Activated CD4-positive, alpha-beta memory T cell treated with anti-CD3 and anti-CD28 coated beads, Interleukin-2, amount 10 ng/mL, durations not matched to agents 7 days and 5 days (primary cell): Measurements from ENCODE around the gene NKX2-4. TPM values are rescaled to one million over a fixed set of nuclear protein-coding genes. Genes with fewer than 3 reads are reported as not detected.
"Not testable (repeated sequence)": the region's sequence is repeated elsewhere in the genome, so short reads cannot be mapped to it uniquely, and the experiment has no call there.

Experiments used
- CTCF ChIA-PET: fragments of 350-600 bp; sonication (Branson Sonifier 250); formaldehyde crosslinking; loops from one replicate; lab custom pipeline; 2021; ENCODE audit warnings: antibody characterized with exemption, inconsistent platforms; lab: Charles Lee
- POLR2A ChIA-PET: fragments of 350-600 bp; sonication (Branson Sonifier 250); formaldehyde crosslinking; loops from one replicate; lab custom pipeline; 2021; ENCODE audit warnings: antibody characterized with exemption; lab: Charles Lee
- DNase-seq: peaks from one replicate; pipeline ENCODE4 v3.0.0-alpha.2; 2020
- H3K27ac Mint-ChIP-seq: one replicate; pipeline ENCODE4 v1.8.0; 2021; ENCODE audit warnings: mild to moderate bottlenecking, mixed read lengths
- H3K27me3 Mint-ChIP-seq: one replicate; pipeline ENCODE4 v1.8.0; 2021; ENCODE audit warnings: mixed read lengths
- H3K36me3 Mint-ChIP-seq: one replicate; pipeline ENCODE4 v1.8.0; 2021; ENCODE audit warnings: low read depth, mixed read lengths
- H3K4me1 Mint-ChIP-seq: one replicate; pipeline ENCODE4 v1.8.0; 2021; ENCODE audit warnings: mixed read lengths
- H3K4me3 Mint-ChIP-seq: one replicate; pipeline ENCODE4 v1.8.0; 2021; ENCODE audit warnings: mild to moderate bottlenecking, mixed read lengths
- H3K9me3 Mint-ChIP-seq: one replicate; pipeline ENCODE4 v1.8.0; 2021; ENCODE audit warnings: mixed read lengths
- total RNA-seq, 2 experiments: library from RNA; stranded (reverse); gene quantifications; one replicate each; pipeline ENCODE4 v1.2.3, GENCODE V29; 2021

The NKX2-4 gene
- not detected for total RNA-seq

- peaks cover 75% of the 10 kb centered on the region for H3K27me3 Mint-ChIP-seq
- H3K4me1 Mint-ChIP-seq: peaks cover 19% of the 10 kb centered on the region
- ChIA-PET CTCF (no interaction called here), POLR2A (no interaction called here)
- no peaks in the 10 kb centered on the region for H3K9me3 Mint-ChIP-seq
- H3K27ac Mint-ChIP-seq: no peak within 1 kb of the TSS
- peaks cover 4% of the 10 kb centered on the region for H3K36me3 Mint-ChIP-seq
- DNase-seq: no peak
- H3K4me3 Mint-ChIP-seq: peak within 1 kb of the TSS; percentile 52
Measured at GRCh38 chr20:21397341-21398108, at the start of gene NKX2-4. Gene NKX2-4 (minus strand): TSS chr20:21397526. CDS start chr20:21397399, 127 bp downstream.

- ChIA-PET POLR2A (no interaction called here), CTCF (interaction anchor here (0.9 kb wide), 1 partner anchor 202 kb away, joined by 3 read pairs; no protein-coding TSS in a partner anchor)
- Mint-ChIP-seq H3K4me1 (no peaks in the 10 kb centered on the region), H3K27ac (no peak overlapping the region), H3K9me3 (no peaks in the 10 kb centered on the region), H3K4me3 (no peak overlapping the region), H3K36me3 (no peaks in the 10 kb centered on the region), H3K27me3 (peaks cover 18% of the 10 kb centered on the region)
- DNase-seq: no peak
Measured at GRCh38 chr20:21437816-21438215, 40.5 kb upstream of the NKX2-4 start.

- H3K4me3 Mint-ChIP-seq: no peak overlapping the region
- no peak for DNase-seq
- no peak overlapping the region for H3K27ac Mint-ChIP-seq
- ChIA-PET CTCF (no interaction called here), POLR2A (no interaction called here)
- peaks cover 16% of the 10 kb centered on the region for H3K27me3 Mint-ChIP-seq
- no peaks in the 10 kb centered on the region for H3K36me3 Mint-ChIP-seq
- no peaks in the 10 kb centered on the region for H3K9me3 Mint-ChIP-seq
- H3K4me1 Mint-ChIP-seq: no peaks in the 10 kb centered on the region
Measured at GRCh38 chr20:21437248-21437647, 39.9 kb upstream of the NKX2-4 start.

- peaks cover 13% of the 10 kb centered on the region for H3K27me3 Mint-ChIP-seq
- H3K4me1 Mint-ChIP-seq: no peaks in the 10 kb centered on the region
- H3K9me3 Mint-ChIP-seq: no peaks in the 10 kb centered on the region
- no peaks in the 10 kb centered on the region for H3K36me3 Mint-ChIP-seq
- H3K4me3 Mint-ChIP-seq: no peak overlapping the region
- ChIA-PET POLR2A (no interaction called here), CTCF (no interaction called here)
- no peak overlapping the region for H3K27ac Mint-ChIP-seq
- DNase-seq: no peak
Measured at GRCh38 chr20:21436205-21436604, 38.9 kb upstream of the NKX2-4 start.

GRCh38 chr20:21435576-21435975, 38.2 kb upstream of the NKX2-4 start:
- no peaks in the 10 kb centered on the region for H3K4me1 Mint-ChIP-seq
- peaks cover 11% of the 10 kb centered on the region for H3K27me3 Mint-ChIP-seq
- no peaks in the 10 kb centered on the region for H3K9me3 Mint-ChIP-seq
- CTCF ChIA-PET: no interaction called here
- POLR2A ChIA-PET: no interaction called here
- H3K4me3 Mint-ChIP-seq: no peak overlapping the region
- H3K36me3 Mint-ChIP-seq: no peaks in the 10 kb centered on the region
- H3K27ac Mint-ChIP-seq: no peak overlapping the region
- DNase-seq: no peak

GRCh38 chr20:21433329-21433890, 36.1 kb upstream of the NKX2-4 start:
- no peaks in the 10 kb centered on the region for H3K9me3 Mint-ChIP-seq
- CTCF ChIA-PET: no interaction called here
- POLR2A ChIA-PET: no interaction called here
- no peak overlapping the region for H3K4me3 Mint-ChIP-seq
- H3K27me3 Mint-ChIP-seq: peaks cover 17% of the 10 kb centered on the region
- DNase-seq: no peak
- no peaks in the 10 kb centered on the region for H3K36me3 Mint-ChIP-seq
- no peak overlapping the region for H3K27ac Mint-ChIP-seq
- H3K4me1 Mint-ChIP-seq: no peaks in the 10 kb centered on the region

GRCh38 chr20:21432911-21433310, 35.6 kb upstream of the NKX2-4 start:
- H3K9me3 Mint-ChIP-seq: no peaks in the 10 kb centered on the region
- no peak overlapping the region for H3K27ac Mint-ChIP-seq
- no peaks in the 10 kb centered on the region for H3K36me3 Mint-ChIP-seq
- POLR2A ChIA-PET: no interaction called here
- peaks cover 19% of the 10 kb centered on the region for H3K27me3 Mint-ChIP-seq
- no peak for DNase-seq
- H3K4me1 Mint-ChIP-seq: no peaks in the 10 kb centered on the region
- H3K4me3 Mint-ChIP-seq: no peak overlapping the region
- CTCF ChIA-PET: no interaction called here

GRCh38 chr20:21430020-21430419, 32.7 kb upstream of the NKX2-4 start:
- H3K36me3 Mint-ChIP-seq: no peaks in the 10 kb centered on the region
- H3K9me3 Mint-ChIP-seq: peaks cover 9% of the 10 kb centered on the region
- ChIA-PET POLR2A (no interaction called here), CTCF (no interaction called here)
- H3K27ac Mint-ChIP-seq: no peak overlapping the region
- DNase-seq: no peak
- no peaks in the 10 kb centered on the region for H3K4me1 Mint-ChIP-seq
- no peak overlapping the region for H3K4me3 Mint-ChIP-seq
- peaks cover 19% of the 10 kb centered on the region for H3K27me3 Mint-ChIP-seq

- no peak overlapping the region for H3K4me3 Mint-ChIP-seq
- no peaks in the 10 kb centered on the region for H3K36me3 Mint-ChIP-seq
- DNase-seq: no peak
- H3K27ac Mint-ChIP-seq: no peak overlapping the region
- H3K27me3 Mint-ChIP-seq: peaks cover 15% of the 10 kb centered on the region
- H3K9me3 Mint-ChIP-seq: peaks cover 30% of the 10 kb centered on the region
- H3K4me1 Mint-ChIP-seq: no peaks in the 10 kb centered on the region
- CTCF ChIA-PET: no interaction called here
- POLR2A ChIA-PET: no interaction called here
Measured at GRCh38 chr20:21424846-21425245, 27.5 kb upstream of the NKX2-4 start.

GRCh38 chr20:21423712-21424111, 26.4 kb upstream of the NKX2-4 start:
- POLR2A ChIA-PET, H3K36me3 Mint-ChIP-seq, CTCF ChIA-PET, H3K4me1 Mint-ChIP-seq, H3K4me3 Mint-ChIP-seq, DNase-seq, H3K27ac Mint-ChIP-seq: not testable (repeated sequence)
- H3K9me3 Mint-ChIP-seq: peaks cover 30% of the 10 kb centered on the region
- H3K27me3 Mint-ChIP-seq: peaks cover 15% of the 10 kb centered on the region

GRCh38 chr20:21421601-21422236, 24.4 kb upstream of the NKX2-4 start:
- CTCF ChIA-PET: no interaction called here
- no peak for DNase-seq
- peaks cover 34% of the 10 kb centered on the region for H3K9me3 Mint-ChIP-seq
- H3K27me3 Mint-ChIP-seq: peaks cover 21% of the 10 kb centered on the region
- no peak overlapping the region for H3K27ac Mint-ChIP-seq
- H3K36me3 Mint-ChIP-seq: no peaks in the 10 kb centered on the region
- H3K4me1 Mint-ChIP-seq: no peaks in the 10 kb centered on the region
- POLR2A ChIA-PET: no interaction called here
- H3K4me3 Mint-ChIP-seq: no peak overlapping the region

- Mint-ChIP-seq H3K9me3 (peaks cover 27% of the 10 kb centered on the region), H3K36me3 (peaks cover 19% of the 10 kb centered on the region), H3K27me3 (peaks cover 32% of the 10 kb centered on the region), H3K4me1 (peaks cover 14% of the 10 kb centered on the region)
- H3K4me3 Mint-ChIP-seq, POLR2A ChIA-PET, DNase-seq, CTCF ChIA-PET, H3K27ac Mint-ChIP-seq: not testable (repeated sequence)
Measured at GRCh38 chr20:21419147-21419546, 21.8 kb upstream of the NKX2-4 start.

GRCh38 chr20:21413996-21414395, 16.7 kb upstream of the NKX2-4 start:
- peaks cover 62% of the 10 kb centered on the region for H3K27me3 Mint-ChIP-seq
- H3K4me1 Mint-ChIP-seq: peaks cover 24% of the 10 kb centered on the region
- peaks cover 31% of the 10 kb centered on the region for H3K36me3 Mint-ChIP-seq
- POLR2A ChIA-PET, CTCF ChIA-PET, H3K4me3 Mint-ChIP-seq: not testable (repeated sequence)
- peak; percentile 39 for DNase-seq
- peak overlapping the region; percentile 45 for H3K27ac Mint-ChIP-seq
- peaks cover 17% of the 10 kb centered on the region for H3K9me3 Mint-ChIP-seq
